ENCODE results near the gene PLCH2.
A peak's percentile ranks its signal among the peaks of the same experiment; 100 is the strongest.
"Not testable (repeated sequence)": the region's sequence is repeated elsewhere in the genome, so short reads cannot be mapped to it uniquely, and the experiment has no call there.

PLCH2 gene

DNA sequence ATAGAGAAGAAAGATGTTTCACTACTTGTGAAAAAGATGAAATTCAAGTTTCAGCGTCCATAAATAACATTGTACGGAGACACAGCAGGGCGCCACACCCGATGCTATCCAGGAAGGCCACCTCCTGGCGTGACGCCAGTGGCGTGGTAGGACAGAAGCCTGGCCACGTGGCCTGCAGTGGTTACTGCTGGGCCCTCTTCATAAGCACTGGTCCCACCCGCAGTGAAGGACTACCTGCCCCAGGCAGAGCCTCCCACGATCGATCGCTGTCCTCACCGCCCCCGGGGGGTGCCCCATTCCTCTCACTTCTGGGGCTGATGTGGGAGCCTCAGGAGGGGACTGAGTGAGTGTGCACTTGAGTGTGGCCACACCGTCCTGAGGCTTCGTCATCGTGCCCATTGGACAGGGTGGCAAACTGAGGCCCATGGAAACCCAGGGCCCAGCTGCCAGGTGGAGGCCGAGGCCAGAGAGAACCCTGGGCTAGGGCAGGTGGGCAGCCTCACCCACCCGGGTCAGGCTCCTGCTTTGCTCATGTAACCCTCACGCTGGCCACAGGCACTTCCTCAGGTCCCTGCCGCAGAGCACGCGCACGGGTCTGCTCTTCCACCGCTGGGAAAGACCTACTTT, 65.6 kb downstream of the PLCH2 start:
- DNase-seq, result no peak

DNA sequence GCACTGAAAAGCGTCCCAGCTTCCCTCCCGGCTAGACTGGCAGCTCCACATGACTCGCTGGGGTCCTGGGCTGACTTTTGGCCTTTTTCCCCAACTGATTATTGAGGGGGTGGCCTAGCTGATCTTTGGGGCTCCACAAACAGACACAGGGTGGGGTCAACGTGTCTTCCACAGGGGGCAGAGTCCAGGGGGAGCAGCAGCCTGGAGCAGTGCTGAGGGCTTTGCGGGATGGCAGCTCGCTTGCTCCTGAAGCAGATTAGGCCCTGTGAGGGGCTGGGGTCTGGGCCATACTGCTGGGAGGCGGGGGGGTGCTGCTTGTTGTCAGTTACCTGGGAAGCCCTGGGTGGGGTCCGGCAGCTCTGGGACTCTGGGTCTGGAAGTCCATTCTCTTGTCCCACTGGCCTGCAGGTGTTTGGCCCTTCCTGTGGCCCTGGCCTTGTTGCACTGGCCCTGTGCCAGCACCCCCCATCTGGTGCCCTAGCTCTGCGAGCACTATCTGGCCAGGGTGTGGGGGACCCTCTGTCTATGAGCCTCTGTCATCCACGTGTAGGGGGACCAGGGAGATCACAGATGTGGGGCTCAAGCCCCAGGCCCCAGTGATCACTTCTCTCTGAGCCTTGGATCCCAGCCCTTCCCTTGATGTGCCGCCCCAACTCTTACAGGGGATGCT, 66.3 kb downstream of the PLCH2 start:
- no peak for DNase-seq

DNA sequence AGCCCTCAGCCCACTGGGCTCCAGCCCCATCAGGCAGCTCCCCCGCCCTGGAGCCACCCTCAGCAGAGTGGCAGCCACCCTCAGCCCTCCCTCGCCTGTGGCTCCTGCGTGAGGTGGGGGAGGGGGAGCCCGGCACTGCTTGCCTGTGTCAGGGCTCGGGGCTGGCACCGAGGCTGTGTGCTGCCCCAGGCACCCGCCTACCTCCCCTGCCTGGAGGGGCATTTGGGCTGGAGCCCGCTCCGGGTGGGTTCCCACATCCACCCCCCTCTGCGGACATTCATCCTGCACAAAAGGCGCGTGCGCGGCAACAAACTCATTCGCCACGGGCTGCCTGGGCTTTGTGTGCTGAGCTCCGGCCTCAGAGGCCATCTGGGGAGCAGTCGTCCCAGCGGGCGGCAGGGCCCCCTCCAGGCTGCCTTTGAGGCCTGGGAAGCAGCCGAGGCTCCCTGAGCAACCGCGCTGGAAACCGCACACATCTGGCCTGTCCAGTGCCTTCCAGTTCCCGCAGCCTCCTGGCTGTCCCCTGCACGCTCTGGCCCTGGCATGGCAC, 67.5 kb downstream of the PLCH2 start:
- peak in 40 of 56 donors; percentile 26 to 87 (median 62) for DNase-seq

DNA sequence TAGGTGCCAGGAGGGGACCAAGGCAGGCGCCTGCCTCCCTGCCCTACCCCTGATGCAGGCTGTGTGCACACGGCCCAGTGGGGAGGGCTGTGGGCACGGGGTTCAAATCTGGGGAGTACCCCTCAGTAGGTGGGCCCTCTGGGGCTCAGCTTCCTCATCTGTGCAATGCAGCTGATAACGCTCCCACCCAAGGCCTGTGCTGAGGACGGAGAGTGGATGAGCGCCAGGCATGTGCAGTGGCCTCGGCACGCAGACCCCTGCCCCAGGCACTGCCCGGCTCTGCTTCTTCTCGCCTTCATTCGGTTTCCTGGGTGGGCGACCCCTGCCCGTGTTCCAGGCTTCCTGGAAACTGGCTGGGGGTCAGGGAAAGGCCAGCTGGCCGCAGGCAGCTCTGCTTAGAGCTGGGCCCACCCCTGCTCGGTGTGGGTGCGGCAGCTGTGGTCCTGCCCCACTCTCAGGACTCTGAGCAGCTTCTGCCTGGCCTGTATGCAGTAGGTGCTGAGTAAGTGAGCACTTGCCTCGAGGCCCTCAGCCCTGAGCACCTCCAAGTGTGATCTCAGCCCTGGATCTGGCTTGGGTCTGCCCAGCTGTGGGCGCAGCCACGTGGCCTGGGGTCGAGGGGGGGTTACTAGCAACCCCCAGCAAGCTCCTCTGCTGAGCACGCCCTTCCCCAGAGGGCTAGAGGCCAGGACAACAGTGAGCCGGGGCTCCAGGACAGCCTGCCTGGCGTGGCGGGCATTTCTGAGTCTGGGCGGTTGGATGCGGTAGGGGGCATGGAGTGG, 68.2 kb downstream of the PLCH2 start:
- DNase-seq, result peak in 14 of 56 donors; percentile 32 to 68 (median 46)

DNA sequence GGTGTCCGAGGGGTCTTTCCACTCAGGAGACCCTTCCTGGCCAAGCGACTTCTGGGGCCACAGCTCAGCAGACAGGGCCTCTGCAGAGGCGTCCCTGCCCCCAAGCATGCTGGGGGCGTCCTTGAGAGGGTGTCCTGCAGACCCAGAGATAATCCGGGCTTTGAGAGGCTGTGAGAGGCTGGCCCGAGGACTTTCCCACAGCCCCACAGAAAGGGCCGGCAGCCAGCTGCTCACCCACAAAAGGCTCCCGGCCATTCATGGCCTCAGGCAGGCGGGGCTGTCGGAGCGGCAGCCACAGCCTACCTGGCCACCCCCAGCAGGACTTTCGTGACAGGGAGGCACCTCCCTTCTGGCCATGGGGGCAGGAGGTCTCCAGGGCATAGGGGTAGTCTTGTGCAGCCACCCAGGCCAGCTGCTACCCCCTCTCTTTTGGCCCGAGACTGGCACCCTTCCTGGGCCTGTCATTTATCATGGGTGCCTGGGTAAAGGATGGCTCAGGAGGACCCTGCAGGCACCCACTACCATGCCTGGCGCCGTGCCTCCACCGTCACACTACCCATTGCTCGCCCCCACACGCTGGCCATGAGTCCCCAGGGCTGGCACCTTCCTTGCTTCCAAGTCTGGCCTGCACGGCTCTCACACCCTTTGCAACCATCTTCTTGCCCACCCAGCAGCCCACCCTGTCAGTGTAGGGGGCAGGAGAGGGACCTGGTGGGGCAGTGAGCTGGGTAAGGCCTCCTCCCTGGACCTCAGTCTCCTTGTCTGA, 69.0 kb downstream of the PLCH2 start:
- DNase-seq, result peak in 25 of 56 donors; percentile 10 to 68 (median 49)

DNA sequence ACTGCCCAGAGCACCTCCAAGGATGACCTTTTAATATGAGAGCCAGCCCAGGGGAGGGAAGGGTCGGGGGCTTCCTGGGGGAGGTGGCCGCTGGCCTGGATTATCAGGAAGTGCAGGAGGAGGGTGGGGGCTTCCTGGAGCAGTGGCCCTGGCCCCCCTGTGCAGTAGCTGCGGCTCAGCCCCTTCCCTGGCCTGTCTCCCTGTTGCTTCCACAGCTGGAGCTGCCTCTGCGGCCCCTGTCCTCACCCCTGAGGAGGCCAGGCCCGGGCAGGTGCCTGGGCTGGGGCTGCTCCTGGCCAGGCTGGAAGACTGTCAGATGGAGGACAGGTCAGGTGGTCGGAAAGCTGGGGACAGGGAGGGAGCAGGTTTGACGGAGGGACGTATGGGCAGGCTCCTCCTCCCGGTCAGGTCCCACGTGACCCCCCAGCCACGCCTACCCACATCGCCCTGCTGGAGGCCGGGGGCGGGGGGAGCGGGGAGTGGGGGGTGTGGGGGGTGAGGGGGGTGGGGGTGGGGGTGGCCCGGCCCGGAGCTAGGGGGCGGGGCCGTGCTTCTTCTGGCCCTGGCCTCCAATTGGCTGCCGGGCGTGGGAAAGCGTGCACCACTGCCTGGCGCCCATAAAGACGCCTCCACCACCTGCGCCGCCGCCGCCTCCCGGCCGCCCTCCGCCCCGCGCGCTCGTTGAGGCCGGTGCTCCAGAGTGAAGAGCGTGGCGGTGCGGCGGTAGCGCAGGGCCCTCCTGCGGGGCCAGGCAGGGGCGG, 69.8 kb downstream of the PLCH2 start:
- peak in 53 of 56 donors; percentile 18 to 87 (median 70) for DNase-seq

DNA sequence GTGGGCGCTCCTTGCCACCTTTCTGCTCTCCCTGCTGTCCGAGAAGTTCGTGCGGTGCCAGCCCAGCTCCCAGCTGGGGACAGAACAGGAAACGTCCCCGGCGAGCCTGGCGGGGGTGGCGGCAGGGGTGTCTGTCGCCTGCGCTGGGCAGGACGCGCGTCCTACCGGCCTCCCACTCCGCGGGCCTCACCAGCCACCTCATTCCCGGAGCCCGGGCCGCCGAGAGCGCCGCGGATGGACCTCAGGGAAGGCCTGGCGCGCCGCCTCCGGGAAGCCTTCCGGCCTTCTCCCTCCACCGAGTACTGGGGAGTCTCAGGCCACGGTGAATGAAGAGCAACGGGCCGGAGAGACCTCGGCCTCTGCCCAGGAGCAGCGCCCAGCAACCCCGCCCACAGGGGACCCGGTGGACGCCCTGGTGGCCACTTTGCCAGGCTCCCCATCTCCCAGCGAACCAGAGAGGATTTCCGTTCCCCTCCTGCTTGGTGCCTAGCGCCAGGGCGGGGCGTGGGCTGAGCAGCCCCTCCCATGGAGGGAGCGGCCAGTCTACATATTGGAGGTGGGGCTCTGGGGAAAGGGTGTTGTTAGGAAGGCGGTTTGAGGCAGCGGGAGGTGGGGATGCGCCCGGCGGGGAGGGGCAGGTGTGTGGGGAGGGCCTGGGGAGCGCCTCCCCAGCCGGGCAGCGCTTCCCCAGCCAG, 70.6 kb downstream of the PLCH2 start:
- DNase-seq, result peak in 39 of 56 donors; percentile 12 to 78 (median 49)

DNA sequence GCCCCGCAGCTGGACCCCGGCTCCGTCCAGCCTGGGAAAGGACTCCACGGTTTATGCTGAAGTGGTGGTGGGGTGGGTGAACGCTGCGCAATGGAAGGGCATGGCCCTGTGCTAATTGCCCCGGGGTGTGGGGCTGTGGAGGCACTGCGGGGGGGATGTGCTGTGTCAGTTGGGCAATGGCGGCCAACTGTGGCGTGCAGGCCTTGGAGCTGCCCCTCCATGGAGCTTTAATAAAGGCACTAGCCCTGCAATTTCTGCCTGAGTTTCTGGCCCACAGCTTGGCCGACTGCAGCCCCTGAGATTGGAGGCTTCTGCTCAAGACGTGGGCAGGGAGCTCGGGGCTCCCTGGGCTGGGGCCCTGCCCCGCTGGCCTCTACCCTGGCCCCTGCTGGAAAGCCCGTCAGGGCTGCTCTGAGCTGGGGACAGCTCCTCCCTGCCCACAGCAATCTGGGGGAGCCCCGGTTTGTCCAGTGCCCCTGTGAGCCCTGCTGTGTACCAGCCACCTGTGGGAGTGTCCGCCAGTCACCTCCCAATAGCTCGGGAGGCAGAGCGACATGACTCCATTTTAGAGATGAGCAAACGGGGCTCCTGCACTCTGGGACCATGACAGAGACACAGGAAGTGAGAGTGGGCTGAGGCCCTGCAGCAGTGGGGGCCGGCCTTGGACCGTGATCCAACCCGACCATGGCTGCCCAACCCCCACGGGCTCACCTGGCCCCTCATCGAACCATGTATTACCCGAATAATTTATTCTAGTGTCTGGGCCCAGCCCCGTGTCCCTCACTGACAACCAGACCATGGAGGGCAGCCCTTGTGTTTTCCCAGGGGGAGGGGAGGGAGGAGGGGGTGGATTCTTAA, 71.3 kb downstream of the PLCH2 start:
- DNase-seq, result peak in 1 of 56 donors; percentile 18

DNA sequence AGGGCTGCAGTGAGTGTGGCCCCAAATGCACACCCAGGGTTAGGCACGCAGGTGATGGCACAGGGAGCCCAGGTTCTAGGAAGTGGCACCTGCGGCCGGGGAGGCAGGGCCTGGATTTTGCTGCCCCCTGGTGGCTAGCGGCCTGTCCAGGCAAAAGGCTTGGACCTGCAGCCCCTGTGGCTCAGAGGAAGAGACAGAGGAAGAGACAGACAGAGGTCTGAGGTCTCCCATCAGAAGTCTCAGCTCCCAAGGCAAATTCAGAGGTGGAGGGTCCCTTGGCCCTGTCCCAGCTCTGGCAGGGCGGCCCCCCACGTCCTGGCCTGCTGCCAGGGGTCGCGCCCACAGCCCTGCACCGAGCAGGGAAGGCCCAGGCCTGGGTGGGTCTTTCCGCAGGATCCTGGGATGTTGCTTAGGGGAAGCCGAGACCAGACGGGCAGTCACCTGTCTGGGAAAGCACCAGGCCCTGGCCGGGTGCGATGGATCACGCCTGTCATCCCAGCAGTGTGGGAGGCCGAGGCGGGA, 72.0 kb downstream of the PLCH2 start:
- peak in 51 of 56 donors; percentile 28 to 86 (median 62) for DNase-seq

DNA sequence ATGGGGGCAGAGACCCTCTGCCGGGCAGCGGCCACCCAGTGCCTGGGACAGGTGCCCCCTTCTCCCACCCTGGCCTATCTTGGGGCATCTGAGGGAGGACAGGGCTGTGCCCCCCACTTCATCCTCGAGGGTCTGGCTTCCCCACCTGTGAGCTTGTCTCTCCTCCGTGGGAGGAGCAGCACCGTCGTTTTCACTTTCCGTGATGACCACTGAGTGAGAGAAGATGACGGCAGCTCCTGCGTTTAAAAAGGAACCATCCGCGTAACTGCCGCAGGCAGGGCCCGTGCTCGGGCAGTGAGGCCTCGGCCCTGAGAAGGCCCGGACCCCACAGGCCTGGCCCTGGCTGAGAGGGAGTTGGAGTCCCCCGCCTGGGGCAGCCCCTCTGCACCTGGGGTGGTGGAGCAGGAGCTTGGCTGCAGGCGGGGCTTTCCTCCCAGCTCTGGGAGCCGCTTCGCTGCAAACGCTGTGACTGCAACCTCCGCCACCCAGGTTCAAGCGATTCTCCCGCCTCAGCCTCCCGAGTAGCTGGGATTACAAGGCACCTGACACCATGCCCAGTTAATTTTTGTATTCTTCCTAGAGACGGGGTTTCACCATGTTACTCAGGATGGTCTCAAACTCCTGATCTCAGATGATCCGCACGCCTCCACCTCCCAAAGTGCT, 73.4 kb downstream of the PLCH2 start:
- not testable (repeated sequence) for DNase-seq

DNA sequence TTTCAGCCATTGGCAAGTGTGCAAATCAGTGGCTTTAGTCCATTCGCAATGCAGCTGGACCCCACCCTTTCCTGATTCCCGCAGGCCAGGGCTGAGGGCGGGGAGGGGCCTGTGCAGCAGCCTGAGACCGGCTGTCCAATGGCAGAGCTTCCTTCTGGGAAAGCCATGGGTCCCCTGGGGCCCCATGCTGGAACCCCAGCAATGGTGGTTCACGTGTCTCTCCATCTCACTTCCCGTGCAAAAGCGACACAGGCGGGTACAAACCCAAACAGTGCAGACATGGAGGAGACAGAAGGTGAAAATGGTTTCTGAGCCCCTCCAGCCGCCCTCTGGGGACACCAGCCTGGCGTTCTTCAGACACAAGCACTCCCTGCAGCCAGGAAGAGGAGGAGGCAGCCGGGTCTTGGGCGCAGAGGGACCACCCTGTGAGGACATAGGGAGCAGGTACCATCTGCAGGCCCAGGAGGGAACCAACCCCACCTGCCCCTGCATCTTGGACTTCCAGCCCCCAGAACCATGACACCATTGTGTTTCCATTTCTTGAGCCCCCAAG, 74.3 kb downstream of the PLCH2 start:
- not testable (repeated sequence) for DNase-seq

DNA sequence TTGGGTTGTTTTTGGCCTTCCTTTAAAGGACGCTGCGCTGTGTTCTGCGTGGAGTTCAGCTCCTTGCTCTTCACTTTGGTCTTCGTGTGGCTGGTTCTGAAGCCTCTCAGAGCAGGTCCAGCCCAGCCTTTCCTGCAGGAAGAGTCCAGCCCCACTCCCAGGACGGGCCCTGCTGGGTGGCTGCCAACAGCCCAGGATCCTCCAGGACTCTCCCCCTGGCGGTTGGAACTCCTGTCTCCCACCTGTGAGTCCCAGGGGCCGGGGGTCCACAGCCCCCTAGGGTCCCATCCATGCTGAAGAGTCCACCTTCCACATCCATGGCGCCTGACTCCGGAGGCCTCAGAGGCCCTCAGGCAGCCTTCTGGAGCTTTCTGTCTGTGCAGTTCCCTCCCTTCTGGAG, 75.5 kb downstream of the PLCH2 start:
- DNase-seq, result not testable (repeated sequence)

DNA sequence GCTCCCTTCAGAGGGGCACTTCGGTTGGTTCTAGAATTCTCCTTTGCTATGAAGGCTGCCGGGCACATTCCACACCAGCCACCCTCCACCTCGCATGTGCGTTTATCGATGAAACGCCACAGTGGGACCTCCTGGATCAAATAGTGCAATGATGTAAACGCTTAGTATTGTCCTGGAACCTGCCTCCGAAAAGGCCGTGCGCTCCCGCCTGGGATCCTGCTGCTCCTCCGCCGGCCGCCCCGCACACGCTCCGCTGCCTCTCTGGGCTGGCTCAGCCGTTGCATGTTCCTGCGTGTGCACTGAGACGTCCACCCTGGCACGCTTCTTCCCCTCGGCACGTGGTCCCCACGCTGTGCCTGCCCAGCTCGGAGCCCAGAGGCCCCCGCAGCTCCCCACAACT, 76.1 kb downstream of the PLCH2 start:
- DNase-seq, result no peak

DNA sequence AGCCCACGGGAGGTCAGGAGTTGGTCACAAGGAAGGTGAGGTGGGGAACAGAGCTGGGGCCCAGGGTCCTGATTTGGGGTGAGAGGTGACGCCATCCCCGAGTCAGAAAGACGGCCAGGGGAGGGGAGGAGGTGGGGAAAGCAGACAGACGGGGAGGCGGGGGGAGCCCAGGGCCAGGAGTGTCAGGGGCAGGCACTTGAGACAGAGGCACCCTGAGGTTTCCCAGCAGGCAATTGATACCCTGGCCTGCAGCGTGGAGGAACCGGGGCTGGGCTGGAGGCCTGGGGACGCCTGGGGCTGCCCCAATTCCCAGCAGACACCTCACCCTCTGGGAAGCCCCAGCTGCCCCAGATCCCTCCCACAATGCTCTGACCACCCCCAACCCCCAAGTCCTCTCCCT, 77.0 kb downstream of the PLCH2 start:
- DNase-seq, result not testable (repeated sequence)

DNA sequence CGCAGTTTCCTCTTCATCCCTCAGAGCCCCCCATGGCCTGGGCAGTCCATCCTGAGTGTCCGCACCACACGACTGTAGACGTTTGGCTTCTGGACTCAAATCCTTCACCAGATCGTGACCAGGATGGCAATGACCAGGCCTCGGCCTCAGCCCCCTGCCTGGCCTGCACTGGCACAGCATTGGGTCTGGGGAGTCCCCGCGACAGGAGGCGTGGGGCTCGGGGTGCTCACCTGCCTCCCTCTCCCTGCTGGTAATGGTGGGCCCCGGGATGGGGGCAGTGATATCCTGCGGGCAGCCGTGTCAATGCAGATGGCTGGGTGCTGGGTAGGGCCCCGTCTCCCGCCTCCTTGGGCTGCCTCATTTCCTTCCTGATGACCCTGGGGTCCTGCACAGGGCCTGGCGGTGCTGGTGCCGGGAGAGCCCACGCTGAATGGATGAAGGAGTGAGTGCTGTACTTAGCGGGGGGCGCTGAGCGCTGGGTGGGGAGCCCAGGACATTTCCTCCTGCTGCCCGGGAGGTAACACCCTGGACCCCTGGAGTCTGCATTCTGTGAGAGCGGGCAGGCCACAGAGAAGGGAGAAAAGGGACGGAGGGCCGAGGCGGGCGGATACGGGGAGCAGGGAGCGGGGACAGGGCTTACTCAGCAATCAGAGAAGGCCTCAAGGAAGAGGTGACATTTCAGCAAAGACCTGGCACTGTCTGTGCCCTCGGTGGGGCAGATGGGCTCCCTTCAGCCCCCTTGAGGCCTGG, 78.0 kb downstream of the PLCH2 start:
- no peak for DNase-seq

DNA sequence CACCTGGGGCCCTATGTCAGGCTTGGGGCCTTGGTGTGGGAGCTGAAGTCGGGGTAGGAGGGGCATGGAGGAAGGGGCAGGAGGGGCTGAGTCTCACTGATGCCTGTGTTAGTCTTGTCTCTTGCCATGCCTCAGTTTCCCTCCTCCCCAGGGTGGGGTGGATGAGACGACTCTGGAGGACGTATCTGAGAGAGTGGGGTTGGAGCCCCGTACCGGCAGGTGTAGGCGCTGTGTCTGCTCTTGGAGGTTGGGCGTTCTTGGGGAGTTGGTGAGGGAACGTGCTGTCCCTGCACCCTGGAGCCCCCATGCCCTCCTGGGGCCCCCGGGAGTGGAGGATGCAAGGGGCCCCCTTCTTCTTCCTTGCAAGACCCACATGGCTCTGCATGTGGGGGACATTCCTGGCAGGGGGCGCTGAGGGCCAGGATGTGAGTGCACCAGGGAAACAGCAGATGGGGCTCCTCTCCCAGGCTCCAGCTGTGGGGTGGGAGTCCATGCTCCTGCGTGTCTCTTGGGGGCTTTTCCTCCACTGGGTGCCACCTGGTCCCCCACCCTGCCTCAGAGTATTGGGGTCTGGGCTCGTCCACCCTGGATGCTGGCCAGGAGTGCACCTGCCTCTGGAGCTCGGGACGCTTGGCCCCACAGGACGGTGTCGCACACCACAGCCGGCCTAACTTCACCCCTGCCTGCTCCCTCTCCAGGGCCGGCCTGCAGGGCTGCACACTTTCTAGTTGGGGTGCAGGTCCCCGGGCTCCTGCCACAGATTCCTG, 78.7 kb downstream of the PLCH2 start:
- peak in 5 of 56 donors; percentile 11 to 30 (median 21) for DNase-seq
